ENCODE data around the gene HOXB6. TPM values are rescaled to one million over a fixed set of nuclear protein-coding genes. Genes with fewer than 3 reads are reported as not detected.

The HOXB6 gene
- total RNA-seq, 1 experiment from 2014 or later: 196 TPM

DNA sequence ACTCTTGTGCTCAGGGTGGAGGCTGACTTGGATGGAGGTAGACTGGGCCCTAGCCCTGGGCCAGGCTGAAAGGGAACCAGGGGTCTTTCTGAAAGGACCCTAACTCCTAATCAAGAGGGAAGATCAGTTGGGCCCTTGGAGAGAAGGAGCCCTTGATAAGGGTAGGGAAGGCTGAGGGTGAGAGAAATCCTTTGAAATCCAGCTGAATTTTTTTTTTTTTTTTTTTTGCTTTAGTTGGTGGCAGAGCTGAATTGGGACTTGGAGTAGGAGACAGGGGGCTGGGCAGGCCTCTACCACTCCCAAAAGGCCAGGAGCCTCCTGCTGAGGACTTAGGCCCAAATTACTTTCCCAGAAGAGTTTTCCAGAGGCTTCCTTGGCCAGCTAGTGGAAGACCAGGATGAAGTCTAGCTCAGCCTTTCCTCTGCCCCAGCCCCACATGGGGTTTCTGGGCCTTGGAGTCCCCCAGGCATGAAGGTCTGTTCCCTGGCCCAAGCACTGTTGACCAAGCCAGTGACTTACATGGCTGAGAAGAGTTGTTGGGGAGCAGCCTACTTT is 14.1 kb downstream of the HOXB6 start:
- no peak for ATAC-seq
- in situ Hi-C loops (cut with HindIII; ENCODE audit: low pct_unique_long_range_greater_than_20kb, low sequenced_read_pairs): no loop called here

DNA sequence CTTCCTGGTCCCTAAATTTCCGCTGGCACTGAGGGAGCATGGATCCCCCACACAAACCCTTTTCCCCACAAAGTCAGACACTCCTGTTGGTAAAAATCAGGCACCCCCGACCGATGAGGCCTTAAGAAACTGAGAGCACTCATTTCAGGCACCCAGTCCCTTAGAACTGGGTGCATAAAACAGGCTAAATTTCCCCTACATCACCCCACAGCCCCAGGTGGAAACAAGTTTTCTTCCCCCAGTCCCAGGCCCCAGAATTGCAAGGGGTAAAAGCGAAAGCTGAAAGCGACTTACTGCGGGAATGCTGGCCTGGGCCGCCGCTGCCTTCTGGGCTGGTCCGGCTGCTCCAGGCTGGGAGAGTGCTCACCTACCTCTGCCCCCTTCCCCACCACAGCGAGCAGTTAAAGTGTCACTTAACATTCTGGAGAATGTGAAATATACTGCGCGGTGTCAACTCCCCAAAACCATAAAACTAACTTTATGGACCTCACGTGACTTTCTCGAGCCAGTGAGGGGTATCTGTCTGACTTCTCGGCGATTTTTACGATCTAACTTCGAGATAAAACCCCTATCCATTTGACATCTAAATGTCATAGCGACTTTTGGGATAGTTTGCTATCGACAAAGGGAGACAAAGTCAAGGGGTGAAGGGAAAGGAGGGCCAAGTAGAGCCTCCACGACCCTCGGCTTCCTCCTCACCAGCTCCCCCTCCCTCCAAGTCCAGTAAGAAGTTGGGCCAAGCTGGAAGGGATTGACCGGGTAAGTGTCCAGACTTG is 14.8 kb downstream of the HOXB6 start, which contains the start of gene HOXB3:
Gene HOXB3 (minus strand): TSS at position 411 of the 776 bp plus-strand sequence. CDS start 37,767 bp downstream, outside the sequence.
- H3K4me3 ChIP-seq (ENCODE audit: low read depth in 2 of 2, low read length in 2 of 2): peak within 1 kb of the TSS; percentile 70 to 99
- H3K9me3 ChIP-seq (ENCODE audit: control insufficient read depth, insufficient read depth, low read depth, low read length): no peaks in the 10 kb centered on the region
- no TSS peak for BruUV-seq (replicated peaks)
- no peak for DNase-seq (ENCODE audit: low read depth, low spot score)
- ATAC-seq: peak; percentile 2; the same call in 1 of the 2 replicates
- no peaks in the 10 kb centered on the region for H3K36me3 ChIP-seq (ENCODE audit: control insufficient read depth, insufficient read depth, low read length)
- ChIA-PET POLR2A (interaction anchor here (0.6 to 1.4 kb wide), 5 partner anchors 17 to 29 kb away, joined by 3 to 6 read pairs (median 4); partner anchors contain the start of gene HOXB8), CTCF (interaction anchor here (0.6 to 1.6 kb wide), 3 partner anchors 252 to 327 kb away, joined by 3 to 6 read pairs (median 3); no protein-coding TSS in a partner anchor)
- intact Hi-C loops (cut with micrococcal nuclease; ENCODE audit: unreplicated experiment) (no loop called here), in situ Hi-C loops (cut with HindIII; ENCODE audit: low pct_unique_long_range_greater_than_20kb, low sequenced_read_pairs) (no loop called here)
- H3K27me3 ChIP-seq (ENCODE audit: control insufficient read depth, insufficient read depth, low read length): no peaks in the 10 kb centered on the region
- peaks cover 78% of the 10 kb centered on the region for H3K4me1 ChIP-seq (ENCODE audit: control insufficient read depth, insufficient read depth, low read length)
- peak; percentile 78; the same call in 1 of the 2 replicates for TF ChIP-seq TCF7L2 (IDR thresholded peaks at IDR 0.05; ENCODE audit: low read depth, low read length)
- TF ChIP-seq, protein P1, sequence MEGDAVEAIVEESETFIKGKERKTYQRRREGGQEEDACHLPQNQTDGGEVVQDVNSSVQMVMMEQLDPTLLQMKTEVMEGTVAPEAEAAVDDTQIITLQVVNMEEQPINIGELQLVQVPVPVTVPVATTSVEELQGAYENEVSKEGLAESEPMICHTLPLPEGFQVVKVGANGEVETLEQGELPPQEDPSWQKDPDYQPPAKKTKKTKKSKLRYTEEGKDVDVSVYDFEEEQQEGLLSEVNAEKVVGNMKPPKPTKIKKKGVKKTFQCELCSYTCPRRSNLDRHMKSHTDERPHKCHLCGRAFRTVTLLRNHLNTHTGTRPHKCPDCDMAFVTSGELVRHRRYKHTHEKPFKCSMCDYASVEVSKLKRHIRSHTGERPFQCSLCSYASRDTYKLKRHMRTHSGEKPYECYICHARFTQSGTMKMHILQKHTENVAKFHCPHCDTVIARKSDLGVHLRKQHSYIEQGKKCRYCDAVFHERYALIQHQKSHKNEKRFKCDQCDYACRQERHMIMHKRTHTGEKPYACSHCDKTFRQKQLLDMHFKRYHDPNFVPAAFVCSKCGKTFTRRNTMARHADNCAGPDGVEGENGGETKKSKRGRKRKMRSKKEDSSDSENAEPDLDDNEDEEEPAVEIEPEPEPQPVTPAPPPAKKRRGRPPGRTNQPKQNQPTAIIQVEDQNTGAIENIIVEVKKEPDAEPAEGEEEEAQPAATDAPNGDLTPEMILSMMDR (IDR thresholded peaks at IDR 0.05): no peak
- TF ChIP-seq SIN3A (IDR thresholded peaks at IDR 0.05; ENCODE audit: borderline replicate concordance, insufficient read depth, low read depth, low read length): peak; percentile 85; the same call in 1 of the 2 replicates
- TF ChIP-seq, protein P2, sequence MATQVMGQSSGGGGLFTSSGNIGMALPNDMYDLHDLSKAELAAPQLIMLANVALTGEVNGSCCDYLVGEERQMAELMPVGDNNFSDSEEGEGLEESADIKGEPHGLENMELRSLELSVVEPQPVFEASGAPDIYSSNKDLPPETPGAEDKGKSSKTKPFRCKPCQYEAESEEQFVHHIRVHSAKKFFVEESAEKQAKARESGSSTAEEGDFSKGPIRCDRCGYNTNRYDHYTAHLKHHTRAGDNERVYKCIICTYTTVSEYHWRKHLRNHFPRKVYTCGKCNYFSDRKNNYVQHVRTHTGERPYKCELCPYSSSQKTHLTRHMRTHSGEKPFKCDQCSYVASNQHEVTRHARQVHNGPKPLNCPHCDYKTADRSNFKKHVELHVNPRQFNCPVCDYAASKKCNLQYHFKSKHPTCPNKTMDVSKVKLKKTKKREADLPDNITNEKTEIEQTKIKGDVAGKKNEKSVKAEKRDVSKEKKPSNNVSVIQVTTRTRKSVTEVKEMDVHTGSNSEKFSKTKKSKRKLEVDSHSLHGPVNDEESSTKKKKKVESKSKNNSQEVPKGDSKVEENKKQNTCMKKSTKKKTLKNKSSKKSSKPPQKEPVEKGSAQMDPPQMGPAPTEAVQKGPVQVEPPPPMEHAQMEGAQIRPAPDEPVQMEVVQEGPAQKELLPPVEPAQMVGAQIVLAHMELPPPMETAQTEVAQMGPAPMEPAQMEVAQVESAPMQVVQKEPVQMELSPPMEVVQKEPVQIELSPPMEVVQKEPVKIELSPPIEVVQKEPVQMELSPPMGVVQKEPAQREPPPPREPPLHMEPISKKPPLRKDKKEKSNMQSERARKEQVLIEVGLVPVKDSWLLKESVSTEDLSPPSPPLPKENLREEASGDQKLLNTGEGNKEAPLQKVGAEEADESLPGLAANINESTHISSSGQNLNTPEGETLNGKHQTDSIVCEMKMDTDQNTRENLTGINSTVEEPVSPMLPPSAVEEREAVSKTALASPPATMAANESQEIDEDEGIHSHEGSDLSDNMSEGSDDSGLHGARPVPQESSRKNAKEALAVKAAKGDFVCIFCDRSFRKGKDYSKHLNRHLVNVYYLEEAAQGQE (IDR thresholded peaks at IDR 0.05; ENCODE audit: insufficient read depth in 1 of 2, low read depth in 2 of 2, low read length in 1 of 2): no peak
- peak; percentile 93 for TF ChIP-seq POLR2AphosphoS5 (IDR thresholded peaks at IDR 0.05; ENCODE audit: low read depth, low read length)
- H3K27ac ChIP-seq (ENCODE audit: low read length): peak within 1 kb of the TSS; percentile 99

More for the DNA sequence above, 14.1 kb downstream of the HOXB6 start:
- Histone ChIP-seq H3K36me3 (ENCODE audit: control insufficient read depth, insufficient read depth, low read length) (no peaks in the 10 kb centered on the region; the same call in 1 of the 2 replicates), H3K4me1 (ENCODE audit: control insufficient read depth, insufficient read depth, low read length) (peaks cover 83% of the 10 kb centered on the region), H3K27ac (ENCODE audit: low read length) (peak overlapping the region; percentile 99), H3K9me3 (ENCODE audit: control insufficient read depth, insufficient read depth, low read depth, low read length) (no peaks in the 10 kb centered on the region), H3K27me3 (ENCODE audit: control insufficient read depth, insufficient read depth, low read length) (no peaks in the 10 kb centered on the region), H3K4me3 (ENCODE audit: low read depth in 2 of 2, low read length in 2 of 2) (peak overlapping the region; percentile 70 to 99)
- BruUV-seq (replicated peaks): TSS peak; percentile 88
- DNase-seq (ENCODE audit: low read depth, low spot score): no peak
- CTCF ChIA-PET: interaction anchor here (0.6 to 1.6 kb wide), 6 partner anchors 24 to 408 kb away, joined by 3 to 6 read pairs (median 4); no protein-coding TSS in a partner anchor
- TF ChIP-seq SIN3A (IDR thresholded peaks at IDR 0.05; ENCODE audit: borderline replicate concordance, insufficient read depth, low read depth, low read length): no peak
- TF ChIP-seq, protein P1 (IDR thresholded peaks at IDR 0.05): no peak
- TF ChIP-seq, protein P2 (IDR thresholded peaks at IDR 0.05; ENCODE audit: insufficient read depth in 1 of 2, low read depth in 2 of 2, low read length in 1 of 2): no peak
- intact Hi-C loops (cut with micrococcal nuclease; ENCODE audit: unreplicated experiment): no loop called here
- POLR2A ChIA-PET: interaction anchor here (0.6 to 1.2 kb wide), 4 partner anchors 16 to 436 kb away, joined by 3 to 6 read pairs (median 4); no protein-coding TSS in a partner anchor
